Endothelial cell of umbilical vein (primary cell): ENCODE measurements around the gene CIC.

ENCODE experiments used
- CTCF ChIP-seq, 2 donors: IDR thresholded peaks; 1 replicate in 1 of 2; 2 replicates in 1 of 2; pipeline ENCODE4 v1.5.1; 2011; ENCODE audit warnings: low read length in 2 of 2, mild to moderate bottlenecking in 2 of 2, moderate library complexity in 2 of 2, control low read depth in 1 of 2, inconsistent platforms in 1 of 2, low read depth in 1 of 2; ENCODE audit not compliant: insufficient read depth in 1 of 2; ENCODE audit errors: extremely low read depth in 1 of 2
- EZH2 ChIP-seq: IDR thresholded peaks from 2 replicates; pipeline ENCODE4 v1.6.1; 2012; ENCODE audit warnings: borderline replicate concordance, low read depth, mild to moderate bottlenecking, moderate library complexity, low read length, inconsistent platforms; ENCODE audit not compliant: severe bottlenecking
- JUN ChIP-seq: IDR thresholded peaks from 2 replicates; pipeline ENCODE4 v1.6.1; 2011; ENCODE audit warnings: borderline replicate concordance, low read depth; ENCODE audit not compliant: insufficient read length, insufficient read depth

DNA sequence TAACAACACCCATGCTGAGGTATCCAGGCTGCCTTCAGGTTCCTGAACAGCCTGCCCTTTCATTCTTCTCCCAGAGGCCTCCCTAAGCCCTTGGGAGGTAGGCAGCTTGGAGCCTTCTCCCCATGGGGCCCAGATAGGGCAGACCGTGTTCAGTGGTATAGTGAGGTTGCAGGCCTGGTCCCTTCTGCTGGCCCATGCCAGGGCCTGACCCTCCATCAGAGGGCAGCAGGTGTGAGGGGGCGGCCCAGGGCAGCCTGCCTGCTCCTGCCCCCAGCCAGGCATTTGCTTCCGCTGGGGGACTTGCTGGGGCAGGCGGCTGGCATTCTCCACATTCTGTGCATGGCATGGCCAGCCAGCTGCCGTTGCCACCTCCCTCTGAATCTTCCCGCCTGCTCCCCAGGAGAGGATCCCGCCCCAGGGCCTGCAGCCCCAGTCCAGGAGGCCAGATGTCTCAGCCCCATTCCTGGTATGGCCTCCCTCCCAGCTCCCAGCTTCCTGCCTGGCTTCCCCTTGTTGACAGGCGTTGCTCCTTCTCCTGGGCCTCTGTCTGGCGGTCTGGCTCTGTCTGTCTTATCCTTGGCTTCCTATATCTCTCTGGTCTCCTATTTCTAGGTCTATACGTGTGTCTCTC lies 8.9 kb downstream of the CIC start:
- TF ChIP-seq CTCF (IDR thresholded peaks at IDR 0.05; ENCODE audit: extremely low read depth in 1 of 2, insufficient read depth in 1 of 2, low read depth in 1 of 2, low read length in 2 of 2), result no peak
- TF ChIP-seq JUN, result no peak
- no peak for TF ChIP-seq EZH2
